SK-N-SH (cell line): ENCODE results near the gene TXNDC9.

Source experiments
- CHD2 ChIP-seq: fragments of 150-350 bp; IDR thresholded peaks from 2 replicates; pipeline ENCODE4 v1.6.1; 2018; ENCODE audit warnings: low read length; ENCODE audit not compliant: partially characterized antibody
- CTCF ChIP-seq: fragments of 200-600 bp; sonication (generic); IDR thresholded peaks from 2 replicates; pipeline ENCODE4 v1.6.1; 2017; ENCODE audit warnings: antibody characterized with exemption, mild to moderate bottlenecking, moderate library complexity
- EZH2phosphoT487 ChIP-seq: fragments of 200-600 bp; sonication (generic); IDR thresholded peaks from 2 replicates; pipeline ENCODE4 v1.6.1; 2017; ENCODE audit warnings: low read depth, mixed run types, mild to moderate bottlenecking, antibody characterized with exemption, moderate library complexity, borderline replicate concordance
- JUND ChIP-seq: IDR thresholded peaks from 2 replicates; pipeline ENCODE4 v1.4.0; 2012
- MAX ChIP-seq: IDR thresholded peaks from 2 replicates; pipeline ENCODE4 v1.4.0; 2012; ENCODE audit warnings: low read depth
- POLR2AphosphoS5 ChIP-seq: IDR thresholded peaks from 2 replicates; pipeline ENCODE4 v1.6.1; 2012; ENCODE audit warnings: low read depth, low read length
- REST ChIP-seq: IDR thresholded peaks from 2 replicates; pipeline ENCODE4 v1.6.1; 2012; ENCODE audit warnings: mild to moderate bottlenecking, low read depth, low read length, moderate library complexity
- SMC3 ChIP-seq: IDR thresholded peaks from 2 replicates; pipeline ENCODE4 v1.6.1; 2012; ENCODE audit warnings: low read depth, low read length, improper control_type of control experiment

GRCh38 chr2:99299580-99299979 lies 36.6 kb downstream of the TXNDC9 start:
- TF ChIP-seq CTCF: no peak
- TF ChIP-seq POLR2AphosphoS5: no peak
- no peak for TF ChIP-seq SMC3
- TF ChIP-seq MAX: no peak
- TF ChIP-seq CHD2: no peak
- no peak for TF ChIP-seq EZH2phosphoT487
- TF ChIP-seq REST: no peak
- no peak for TF ChIP-seq JUND
